Small intestine (tissue), 7 donors: ENCODE data around the gene LARP1B. TPM values are rescaled to one million over a fixed set of nuclear protein-coding genes. Genes with fewer than 3 reads are reported as not detected.
"Not testable (repeated sequence)": the region's sequence is repeated elsewhere in the genome, so short reads cannot be mapped to it uniquely, and the experiment has no call there.

ENCODE experiments used
- DNase-seq, 2 donors: peaks; one replicate each; pipeline versions ENCODE4 v3.0.0 to v3.0.0-alpha.2; 2013
- FAIRE-seq: peaks from 2 replicates; lab custom pipeline; 2012; peaks lifted over from hg19 to GRCh38; lab: Jason Lieb, UNC
- H3K27ac ChIP-seq, 3 donors: one replicate each; pipeline ENCODE4 v1.5.1; 2013; ENCODE audit warnings: low read length in 2 of 3, mild to moderate bottlenecking in 2 of 3, control low read depth in 1 of 3, inconsistent platforms in 1 of 3, low read depth in 1 of 3, moderate library complexity in 1 of 3
- H3K27me3 ChIP-seq, 3 donors: one replicate each; pipeline ENCODE4 v1.6.1; 2013; ENCODE audit warnings: low read length in 3 of 3, inconsistent platforms in 1 of 3; ENCODE audit not compliant: control insufficient read depth in 3 of 3, insufficient read depth in 3 of 3
- H3K36me3 ChIP-seq, 3 donors: one replicate each; pipeline ENCODE4 v1.6.1; 2013; ENCODE audit warnings: low read length in 3 of 3, inconsistent platforms in 1 of 3, low read depth in 1 of 3, mild to moderate bottlenecking in 1 of 3, moderate library complexity in 1 of 3; ENCODE audit not compliant: control insufficient read depth in 3 of 3, insufficient read depth in 2 of 3
- H3K4me1 ChIP-seq, 3 donors: one replicate each; pipeline ENCODE4 v1.6.1; 2013; ENCODE audit warnings: low read length in 2 of 3, inconsistent platforms in 1 of 3, low read depth in 1 of 3, mild to moderate bottlenecking in 1 of 3, moderate library complexity in 1 of 3; ENCODE audit not compliant: control insufficient read depth in 3 of 3, insufficient read depth in 2 of 3
- H3K4me3 ChIP-seq, 3 donors: one replicate each; pipeline ENCODE4 v1.5.1; 2013; ENCODE audit warnings: low read length in 3 of 3, control low read depth in 1 of 3, inconsistent platforms in 1 of 3, low read depth in 1 of 3, mild to moderate bottlenecking in 1 of 3, moderate library complexity in 1 of 3
- H3K9me3 ChIP-seq, 2 donors: one replicate each; pipeline ENCODE4 v1.6.1; 2013; ENCODE audit warnings: low read depth in 1 of 2, low read length in 1 of 2; ENCODE audit not compliant: control insufficient read depth in 2 of 2, insufficient read depth in 1 of 2
- WGBS, 3 donors: extraction: QIAGEN DNeasy Blood & Tissue Kit; methylation state at CpG; one replicate each; pipeline ENCODE4 v1.1.7; 2013; 5-methylcytosine and 5-hydroxymethylcytosine counted together
- polyA plus RNA-seq, 4 donors: library from polyadenylated mRNA; stranded (reverse) in 3 of 4; unstranded in 1 of 4; fragments of 200-250 nt in 3 of 4; fragments of 120-200 nt in 1 of 4; gene quantifications; one replicate each; pipeline versions ENCODE4 v1.2.1 to v1.2.3, GENCODE V29; 2013
- donor health status: healthy with polysubstance abuse.
- donor health status: control.
- donor health status: control.
- donor health status: Bipolar disorder and iron deficiency.
- donor health status: healthy.

Gene LARP1B
- polyA plus RNA-seq, 4 donors: 18.4 to 24.5 (median 19.4) TPM

DNA sequence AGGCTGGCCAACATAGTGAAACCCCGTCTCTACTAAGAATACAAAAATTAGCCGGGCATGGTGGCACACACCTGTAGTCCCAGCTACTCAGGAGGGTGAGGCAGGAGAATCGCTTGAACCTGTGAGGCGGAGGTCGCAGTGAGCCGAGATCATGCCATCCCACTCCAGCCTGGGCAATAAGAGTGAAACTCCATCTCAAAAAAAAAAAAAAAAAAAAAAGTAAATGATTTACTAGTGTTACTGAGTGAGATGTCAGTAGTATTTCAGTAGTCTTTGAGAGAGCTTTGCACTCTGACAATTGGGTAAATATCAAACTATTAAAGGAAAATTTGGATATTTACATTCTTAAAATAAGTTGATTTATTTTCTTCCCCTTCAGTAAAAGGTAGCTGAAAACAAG, 34.2 kb downstream of the LARP1B start:
- not testable (repeated sequence) for H3K27me3 ChIP-seq, DNase-seq, H3K4me3 ChIP-seq, FAIRE-seq, H3K4me1 ChIP-seq, H3K27ac ChIP-seq, H3K9me3 ChIP-seq
- H3K36me3 ChIP-seq: peaks cover 6 to 44% (median 6%) of the 10 kb centered on the region in 3 donors
- 88 to 92% (median 91%) methylated on average over 6 of the region's 6 CpGs for WGBS, 3 donors

DNA sequence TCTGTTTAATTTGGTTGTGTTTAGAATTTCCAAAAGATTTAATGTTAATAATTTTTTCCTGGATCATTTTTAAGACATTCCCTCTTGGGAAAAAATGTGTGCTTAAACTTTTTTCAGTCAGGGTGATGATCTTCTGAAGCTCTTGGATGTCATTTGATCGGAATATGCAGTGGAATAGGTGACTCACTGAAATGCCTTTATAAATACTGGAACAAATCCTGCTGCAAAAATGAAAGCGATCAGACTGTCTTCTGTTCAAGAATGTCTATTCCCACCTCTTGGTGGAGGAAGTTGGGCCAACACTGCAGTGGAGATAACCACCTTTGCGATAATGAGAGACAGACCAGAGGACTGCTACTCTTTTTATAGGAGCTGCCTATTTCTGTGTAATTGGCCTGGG, 46.7 kb downstream of the LARP1B start:
- 98 to 99% (median 98%) methylated on average over 3 of the region's 3 CpGs for WGBS, 3 donors

DNA sequence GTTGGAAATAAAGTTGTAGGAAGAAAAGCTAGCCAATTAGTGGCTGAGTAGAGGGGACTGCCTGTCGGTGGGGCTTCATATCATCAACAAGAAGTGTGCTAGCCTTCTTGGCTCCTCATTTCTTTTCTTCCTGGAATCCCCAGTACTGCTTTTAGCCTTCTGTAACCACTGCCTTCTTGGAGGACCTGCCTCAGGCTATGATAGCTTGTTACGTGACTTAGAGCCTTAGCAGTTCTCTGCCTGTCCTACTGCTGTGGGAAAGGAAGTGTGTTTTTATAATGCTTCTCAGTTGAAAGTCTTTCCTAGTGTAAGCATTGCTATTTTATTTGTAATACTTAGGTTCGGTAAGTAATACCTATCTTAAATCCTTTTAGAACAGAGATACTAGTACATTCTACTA, 61.9 kb downstream of the LARP1B start:
- FAIRE-seq (no peak), DNase-seq (no peak)
- Histone ChIP-seq H3K27ac (no peak overlapping the region), H3K36me3 (peaks cover 0 to 8% (median 3%) of the 10 kb centered on the region in 3 donors), H3K4me1 (no peaks in the 10 kb centered on the region), H3K9me3 (no peaks in the 10 kb centered on the region), H3K4me3 (no peak overlapping the region), H3K27me3 (no peaks in the 10 kb centered on the region)
- WGBS, 3 donors: 74 to 95% (median 92%) methylated on average over 3 of the region's 3 CpGs

More for the DNA sequence above, 46.7 kb downstream of the LARP1B start:
- no peak overlapping the region for H3K27ac ChIP-seq
- FAIRE-seq (no peak), DNase-seq (no peak)
- no peaks in the 10 kb centered on the region for H3K4me1 ChIP-seq
- H3K4me3 ChIP-seq: no peak overlapping the region
- H3K36me3 ChIP-seq: peaks cover 5 to 18% (median 5%) of the 10 kb centered on the region in 3 donors
- no peaks in the 10 kb centered on the region for H3K27me3 ChIP-seq
- no peaks in the 10 kb centered on the region for H3K9me3 ChIP-seq

DNA sequence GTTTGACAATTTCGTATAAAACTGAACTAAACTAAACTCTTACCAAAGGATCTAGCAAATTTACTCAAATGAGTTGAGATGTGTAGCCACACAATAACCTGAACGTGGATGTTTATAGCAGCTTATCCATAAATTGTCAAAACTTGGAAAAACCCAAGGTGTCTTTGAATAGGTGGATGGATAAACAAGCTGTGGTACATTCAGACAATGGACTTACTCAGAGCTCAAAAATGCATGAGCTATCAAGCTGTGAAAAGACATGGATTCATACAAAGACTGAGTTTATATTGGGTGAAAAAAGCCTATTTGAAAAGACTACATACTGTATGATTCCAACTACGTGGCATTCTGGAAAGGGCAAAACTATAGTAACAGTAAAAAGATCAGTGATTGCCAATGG, 69.5 kb downstream of the LARP1B start:
- Histone ChIP-seq H3K36me3 (peaks cover 0 to 5% (median 3%) of the 10 kb centered on the region in 3 donors), H3K9me3 (peaks cover 0 to 3% of the 10 kb centered on the region in 2 donors), H3K27ac (no peak overlapping the region), H3K27me3 (no peaks in the 10 kb centered on the region), H3K4me1 (no peaks in the 10 kb centered on the region), H3K4me3 (no peak overlapping the region)
- DNase-seq: no peak
- FAIRE-seq: no peak
- WGBS, 3 donors: 94 to 99% (median 98%) methylated on average over 3 of the region's 3 CpGs

DNA sequence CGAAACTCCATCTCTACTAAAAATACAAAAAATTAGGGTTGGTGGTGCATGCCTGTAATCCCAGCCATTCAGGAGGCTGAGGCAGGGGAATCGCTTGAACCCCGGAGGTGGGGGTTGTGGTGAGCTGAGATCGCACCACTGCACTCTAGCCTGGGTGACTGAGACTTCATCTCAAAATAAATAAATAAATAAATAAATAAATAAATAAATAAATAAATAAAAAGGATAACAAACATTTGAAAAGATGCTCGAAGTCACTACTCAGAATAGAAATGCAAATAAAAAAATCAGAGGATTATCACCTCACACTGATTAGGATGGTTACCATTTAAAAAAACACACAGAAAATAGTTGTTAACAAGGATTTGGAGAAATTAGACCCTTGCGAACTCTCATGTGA, 73.8 kb downstream of the LARP1B start:
- Histone ChIP-seq H3K4me3 (no peak overlapping the region), H3K9me3 (peaks cover 0 to 3% of the 10 kb centered on the region in 2 donors), H3K27me3 (no peaks in the 10 kb centered on the region), H3K27ac (no peak overlapping the region), H3K36me3 (peaks cover 0 to 6% (median 3%) of the 10 kb centered on the region in 3 donors), H3K4me1 (no peaks in the 10 kb centered on the region)
- no peak for DNase-seq
- FAIRE-seq: no peak
- 97 to 98% (median 98%) methylated on average over 6 of the region's 6 CpGs for WGBS, 3 donors

DNA sequence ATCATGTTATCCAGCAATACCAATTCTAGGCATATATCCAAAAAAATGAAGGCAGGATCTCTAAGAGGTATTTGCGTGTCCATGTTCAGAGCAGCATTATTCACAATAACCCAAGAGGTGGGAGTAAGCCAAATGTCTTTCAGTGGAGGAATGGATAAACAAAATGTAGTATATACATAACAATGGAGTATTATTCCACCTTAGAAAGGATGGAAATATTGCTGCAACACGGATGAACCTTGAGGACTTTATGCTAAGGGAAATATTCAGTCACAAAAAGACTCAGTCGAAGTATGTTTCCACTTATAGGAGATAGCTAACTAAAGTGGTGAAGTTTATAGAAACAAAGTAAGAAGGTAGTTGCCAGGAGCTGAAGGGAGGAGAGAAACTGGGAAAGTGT, 74.3 kb downstream of the LARP1B start:
- peaks cover 0 to 6% (median 3%) of the 10 kb centered on the region in 3 donors for H3K36me3 ChIP-seq
- no peak overlapping the region for H3K27ac ChIP-seq
- FAIRE-seq: no peak
- H3K4me3 ChIP-seq: no peak overlapping the region
- peaks cover 0 to 3% of the 10 kb centered on the region in 2 donors for H3K9me3 ChIP-seq
- WGBS, 3 donors: 92 to 97% (median 93%) methylated on average over 3 of the region's 3 CpGs
- no peaks in the 10 kb centered on the region for H3K27me3 ChIP-seq
- no peak for DNase-seq
- no peaks in the 10 kb centered on the region for H3K4me1 ChIP-seq

DNA sequence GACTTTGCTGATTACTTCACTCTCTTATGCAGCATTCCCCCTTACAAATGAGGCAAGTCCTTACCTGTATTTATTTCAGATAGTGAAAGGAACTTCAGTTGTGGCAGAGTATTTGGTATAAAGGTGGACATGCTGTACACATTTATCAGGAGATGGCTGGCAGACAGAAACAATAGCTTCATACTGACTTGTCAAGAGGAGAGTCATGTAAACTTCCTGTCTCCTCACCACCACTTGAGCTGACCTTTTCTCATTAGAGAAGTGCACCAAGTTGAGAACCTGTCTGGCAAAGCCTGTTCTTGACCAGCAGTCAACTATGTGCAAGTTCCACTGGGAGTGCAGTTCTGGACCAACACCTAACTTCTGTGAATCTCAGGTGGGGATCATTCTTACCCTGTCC, 80.8 kb downstream of the LARP1B start:
- no peak overlapping the region for H3K4me3 ChIP-seq
- H3K4me1 ChIP-seq: no peaks in the 10 kb centered on the region
- H3K36me3 ChIP-seq: peaks cover 0 to 3% (median 2%) of the 10 kb centered on the region in 3 donors
- H3K9me3 ChIP-seq: peaks cover 0 to 6% of the 10 kb centered on the region in 2 donors
- no peaks in the 10 kb centered on the region for H3K27me3 ChIP-seq
- no peak overlapping the region for H3K27ac ChIP-seq
- DNase-seq (no peak), FAIRE-seq (no peak)

DNA sequence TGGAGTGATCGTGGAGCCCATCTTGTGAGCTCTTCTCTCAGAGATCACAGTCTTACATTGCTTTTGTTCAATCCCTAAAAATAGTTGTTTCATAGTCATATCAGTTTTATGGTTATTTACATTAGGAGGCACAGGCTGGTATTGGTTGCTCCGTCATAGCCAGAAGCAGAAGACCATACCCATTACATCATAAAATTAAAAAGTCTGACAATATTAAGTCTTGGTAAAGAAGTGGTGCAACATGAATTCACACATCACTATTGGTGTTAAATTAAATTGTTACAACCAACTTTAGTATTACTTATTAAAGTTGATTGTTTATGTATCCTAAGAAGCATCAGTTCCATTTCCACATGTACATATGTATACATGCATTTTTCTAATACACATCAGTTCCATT, 84.6 kb downstream of the LARP1B start:
- no peaks in the 10 kb centered on the region for H3K27me3 ChIP-seq
- FAIRE-seq: no peak
- H3K9me3 ChIP-seq: peaks cover 0 to 6% of the 10 kb centered on the region in 2 donors
- no peaks in the 10 kb centered on the region for H3K4me1 ChIP-seq
- no peak overlapping the region for H3K4me3 ChIP-seq
- DNase-seq: no peak
- H3K27ac ChIP-seq: no peak overlapping the region
- whole genome bisulfite sequencing, 3 donors: 96 to 100% (median 97%) methylated on average over 2 of the region's 2 CpGs
- peaks cover 0 to 2% (median 0%) of the 10 kb centered on the region in 3 donors for H3K36me3 ChIP-seq

DNA sequence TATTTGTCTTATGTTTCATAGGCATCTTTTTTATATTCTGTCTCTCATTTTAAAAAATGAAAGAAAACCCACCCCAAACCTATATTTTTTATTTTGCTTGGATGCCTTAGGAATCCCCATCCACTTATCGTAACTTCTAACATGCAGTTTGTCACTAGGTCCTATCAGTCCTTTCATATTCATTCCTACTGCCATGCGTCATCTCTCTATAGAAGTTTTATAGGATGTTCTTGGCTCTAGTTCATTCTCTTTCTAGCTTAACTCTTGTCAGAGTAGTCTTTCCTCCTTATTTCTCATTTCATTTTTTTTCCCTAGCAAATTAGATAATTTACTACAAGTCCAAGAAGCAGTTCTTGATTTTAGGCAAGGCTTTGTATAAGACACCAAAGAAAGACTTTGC, 92.7 kb downstream of the LARP1B start:
- no peak overlapping the region for H3K4me3 ChIP-seq
- DNase-seq (no peak), FAIRE-seq (no peak)
- H3K4me1 ChIP-seq: no peaks in the 10 kb centered on the region
- H3K9me3 ChIP-seq: peaks cover 0 to 7% of the 10 kb centered on the region in 2 donors
- H3K27me3 ChIP-seq: no peaks in the 10 kb centered on the region
- 94 to 99% (median 96%) methylated on average over 2 of the region's 2 CpGs for WGBS, 3 donors
- H3K27ac ChIP-seq: no peak overlapping the region
- peaks cover 3 to 14% (median 7%) of the 10 kb centered on the region in 3 donors for H3K36me3 ChIP-seq
